GDM1 (cell line): ENCODE measurements around the gene GINS1.
"Not testable (repeated sequence)": the region's sequence is repeated elsewhere in the genome, so short reads cannot be mapped to it uniquely, and the experiment has no call there.

Experiments used
- DNase-seq: peaks from one replicate; lab custom pipeline; 2025; lab: John Stamatoyannopoulos, UW

The GINS1 gene

GRCh38 chr20:25454153-25454900, 46.9 kb downstream of the GINS1 start:
- no peak for DNase-seq

GRCh38 chr20:25457886-25458680, 50.6 kb downstream of the GINS1 start:
- no peak for DNase-seq

DNA sequence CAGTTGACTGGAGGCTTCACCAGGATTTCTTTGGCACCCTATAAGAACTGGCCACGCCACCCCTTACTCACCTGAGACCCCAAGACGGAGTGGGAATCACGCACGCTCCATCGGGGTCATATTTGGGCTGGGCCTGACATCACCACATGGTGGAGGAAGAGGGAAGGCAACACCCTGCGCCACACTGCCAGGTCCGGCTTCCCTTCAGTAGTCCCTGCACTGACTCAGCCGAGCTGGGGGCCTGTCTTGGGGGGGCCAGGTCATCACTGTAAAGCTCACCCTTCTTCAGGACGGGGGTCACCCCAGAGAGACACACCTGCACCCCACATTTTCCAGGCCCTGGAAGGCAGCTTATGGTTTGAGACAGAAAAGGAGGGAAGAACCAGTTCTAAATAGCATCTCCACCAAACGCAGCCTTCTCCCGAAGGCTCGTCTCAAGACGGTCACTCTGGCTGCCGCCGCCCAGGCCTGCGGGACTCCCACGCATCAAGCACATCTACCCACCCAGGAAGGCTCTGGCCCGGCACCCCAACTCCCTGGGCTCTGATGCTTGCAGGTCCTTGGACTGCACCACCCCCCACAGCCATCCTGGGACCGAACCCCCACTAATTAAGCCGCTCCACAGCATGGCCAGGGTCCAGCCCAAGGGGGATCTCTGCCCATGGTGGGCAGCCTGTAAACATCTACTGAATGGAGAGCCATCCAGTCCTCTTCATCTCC, 51.8 kb downstream of the GINS1 start:
- no peak for DNase-seq

- DNase-seq = no peak
Observed at GRCh38 chr20:25459916-25460535, 52.6 kb downstream of the GINS1 start.

DNA sequence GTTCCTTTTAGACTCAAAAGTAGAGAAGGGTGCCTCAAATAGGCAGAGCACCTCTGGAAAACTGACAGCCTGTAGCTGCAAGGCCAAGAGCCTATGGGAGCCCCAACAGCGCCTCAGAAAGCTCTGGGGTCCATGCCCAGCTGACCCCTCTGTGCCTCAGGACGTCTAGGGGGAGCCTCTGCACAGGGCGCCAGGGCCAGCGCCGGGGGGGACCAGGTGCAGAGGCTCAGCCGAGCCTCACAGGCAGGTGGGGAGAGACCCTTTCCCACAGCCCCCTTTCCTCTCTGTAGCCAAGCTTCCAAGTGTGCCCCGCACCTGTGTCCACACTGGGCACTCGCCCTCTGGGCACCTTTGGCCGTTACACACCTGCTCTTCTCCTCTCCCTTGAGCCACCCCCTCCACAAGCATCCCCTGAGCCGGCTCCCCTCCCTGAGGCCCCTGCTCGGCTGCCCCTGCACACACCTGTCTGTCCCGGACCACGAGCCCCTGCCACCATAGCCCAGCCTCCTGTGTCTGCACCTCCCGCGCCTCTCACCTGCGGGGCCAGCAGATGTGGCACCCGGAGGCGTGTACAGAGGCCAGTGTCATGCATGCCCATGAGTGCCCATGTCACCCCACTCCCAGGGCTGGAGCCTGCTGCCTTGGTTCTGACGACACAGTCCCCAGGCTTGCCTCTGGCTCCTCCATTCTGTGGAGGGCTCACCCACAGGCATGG, 53.2 kb downstream of the GINS1 start:
- no peak for DNase-seq

GRCh38 chr20:25461281-25461650, 53.8 kb downstream of the GINS1 start:
- DNase-seq = no peak

DNA sequence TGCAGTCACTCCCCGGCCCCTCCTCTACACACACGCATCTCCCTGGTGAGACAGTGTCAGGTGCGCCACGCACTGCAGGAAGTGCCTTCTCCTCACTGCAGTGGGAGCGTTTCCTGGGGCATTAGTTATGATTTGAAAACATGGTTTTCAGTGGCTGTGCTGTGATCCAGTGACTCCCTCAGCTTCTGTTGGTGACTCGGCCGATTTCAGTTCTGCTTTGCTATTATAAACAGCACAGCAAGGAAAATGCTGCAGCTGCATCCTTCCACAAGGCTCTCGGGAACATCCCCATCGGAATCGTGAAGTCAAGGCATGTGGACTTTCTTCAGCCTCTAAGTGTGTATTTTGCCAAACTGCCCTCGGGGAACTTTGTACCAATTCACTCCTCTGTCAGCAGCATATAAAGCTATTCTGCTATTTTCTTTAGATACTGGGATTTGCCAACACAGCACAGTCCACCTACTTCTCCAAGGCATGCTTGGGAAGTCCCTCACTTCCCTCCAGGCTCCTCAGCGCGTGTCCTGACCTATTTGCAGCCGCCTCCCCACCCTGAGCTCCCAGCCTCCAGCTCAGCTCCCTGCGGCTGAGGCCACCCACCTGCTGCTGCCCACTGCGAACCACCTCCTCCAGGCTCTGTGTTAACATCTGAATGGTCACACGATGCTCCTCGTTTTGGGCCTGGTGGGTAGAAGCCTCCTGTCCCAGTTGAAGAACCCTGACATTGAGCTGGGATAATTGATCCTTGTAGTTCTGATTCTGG, 54.5 kb downstream of the GINS1 start:
- DNase-seq = peak; percentile 19

DNA sequence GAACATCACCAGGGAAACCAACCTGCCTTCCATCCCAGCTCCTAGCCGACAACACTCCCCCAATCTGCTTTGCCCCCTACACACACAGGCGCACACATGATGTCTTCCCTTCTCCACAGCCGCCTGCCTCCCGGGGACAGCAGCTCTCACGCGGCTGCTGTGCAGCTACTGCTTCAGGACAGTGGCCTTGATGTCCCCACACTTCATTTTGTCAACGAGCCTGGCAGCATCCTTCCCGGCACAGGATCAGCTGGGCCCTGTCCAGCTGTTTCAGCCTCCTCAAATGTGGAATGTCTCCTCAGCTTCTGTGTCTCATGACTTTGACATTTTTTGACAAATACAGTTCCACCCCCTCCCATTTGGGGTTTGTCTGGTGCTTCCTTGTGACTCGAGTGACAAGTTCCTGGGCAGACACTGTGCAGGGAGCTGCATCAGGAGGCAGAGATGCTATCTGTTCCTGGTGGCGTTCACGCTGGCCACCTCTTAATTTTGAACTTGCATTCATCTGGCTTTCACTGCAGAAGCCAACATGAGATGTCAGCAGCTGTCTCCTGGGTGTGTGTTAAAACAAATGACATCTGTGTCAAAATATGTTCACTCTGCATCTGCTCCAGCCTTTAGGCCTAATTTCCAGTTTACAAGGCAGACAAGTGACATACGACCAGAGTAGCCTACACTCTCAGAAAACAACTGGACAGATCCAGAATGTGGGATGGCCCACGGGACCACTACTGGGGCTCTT, 57.2 kb downstream of the GINS1 start:
- no peak for DNase-seq

- no peak for DNase-seq
Observed at GRCh38 chr20:25465243-25466135, 58.0 kb downstream of the GINS1 start.

GRCh38 chr20:25466846-25467245, 59.4 kb downstream of the GINS1 start:
- no peak for DNase-seq

GRCh38 chr20:25467441-25467840, 60.0 kb downstream of the GINS1 start:
- DNase-seq = no peak

DNA sequence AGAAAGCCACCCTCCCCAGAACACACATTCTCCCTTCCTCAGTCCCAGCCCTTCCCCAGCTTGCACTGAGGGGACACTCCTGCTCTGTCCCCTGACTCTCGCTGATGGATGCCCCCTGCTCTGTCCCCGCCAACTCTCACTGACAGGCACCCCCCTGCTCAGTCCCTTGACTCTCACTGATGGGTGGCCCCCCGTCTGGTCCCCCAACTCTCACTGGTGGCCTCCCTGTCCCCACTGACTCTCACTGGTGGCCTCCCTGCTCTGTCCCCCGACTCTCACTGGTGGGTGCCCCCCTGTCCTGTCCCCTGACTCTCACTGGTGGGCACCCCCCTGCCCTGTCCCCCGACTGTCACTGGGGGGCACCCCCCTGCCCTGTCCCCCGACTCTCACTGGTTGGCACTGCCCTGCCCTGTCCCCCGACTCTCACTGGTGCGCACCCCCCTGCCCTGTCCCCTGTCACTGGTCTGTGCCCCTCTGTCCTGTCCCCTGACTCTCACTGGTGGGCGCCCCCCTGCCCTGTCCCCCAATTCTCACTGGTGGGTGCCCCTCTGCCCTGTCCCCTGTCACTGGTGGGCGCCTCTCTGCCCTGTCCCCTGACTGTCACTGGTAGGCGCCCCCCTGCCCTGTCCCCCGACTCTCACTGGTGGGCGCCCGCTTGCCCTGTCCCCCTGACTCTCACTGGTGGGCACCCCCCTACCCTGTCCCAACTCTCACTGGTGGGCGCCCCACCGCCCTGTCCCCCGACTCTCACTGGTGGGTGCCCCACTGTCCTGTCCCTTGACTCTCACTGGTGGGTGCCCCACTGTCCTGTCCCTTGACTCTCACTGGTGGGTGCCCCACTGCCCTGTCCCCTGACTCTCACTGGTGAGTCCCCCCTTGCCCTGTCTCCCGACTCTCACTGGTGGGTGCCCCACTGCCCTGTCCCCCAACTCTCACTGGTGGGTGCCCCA, 60.9 kb downstream of the GINS1 start:
- DNase-seq = no peak

GRCh38 chr20:25469558-25469957, 62.1 kb downstream of the GINS1 start:
- no peak for DNase-seq

DNA sequence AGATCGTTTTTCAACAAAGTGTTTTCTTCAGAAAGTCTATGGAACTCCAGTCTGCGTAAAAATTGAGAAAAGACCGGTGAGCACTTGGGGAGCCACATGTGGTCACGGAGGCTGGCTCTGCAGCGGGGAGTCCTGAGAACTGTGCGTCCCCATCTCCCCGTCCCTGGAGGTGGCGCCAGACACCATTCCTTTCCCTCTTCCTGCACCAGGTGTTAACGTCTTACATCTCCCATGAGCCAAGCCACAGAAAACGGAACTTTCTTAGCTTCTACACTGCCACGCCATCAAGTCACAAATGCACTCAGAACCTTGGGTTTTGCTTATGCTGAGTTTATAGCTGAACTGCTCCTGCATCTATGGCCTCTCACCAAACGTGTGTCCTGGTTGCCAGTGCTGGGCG, 62.6 kb downstream of the GINS1 start:
- no peak for DNase-seq

DNA sequence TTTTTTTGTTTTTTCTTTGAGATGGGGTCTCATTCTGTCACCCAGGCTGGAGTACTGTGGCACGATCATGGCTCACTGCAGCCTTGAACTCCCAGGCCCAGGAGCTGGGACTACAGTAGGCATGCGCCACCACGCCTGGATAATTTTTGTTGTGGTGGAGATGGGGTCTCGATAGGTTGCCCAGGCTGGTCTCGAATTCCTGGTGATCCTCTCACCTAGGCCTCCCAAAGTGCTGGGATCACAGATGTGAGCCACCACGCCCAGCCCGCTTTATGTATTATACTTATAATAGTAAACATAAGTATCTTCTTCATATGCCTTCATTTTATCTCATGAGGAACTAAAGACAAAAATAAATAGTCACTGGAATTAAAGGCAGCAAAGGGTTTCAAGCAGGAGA, 63.5 kb downstream of the GINS1 start:
- no peak for DNase-seq

- not testable (repeated sequence) for DNase-seq
Observed at GRCh38 chr20:25473297-25473696, 65.8 kb downstream of the GINS1 start.

- DNase-seq = no peak
Observed at GRCh38 chr20:25476106-25477013, 68.9 kb downstream of the GINS1 start.
